ENCODE measurements around the gene MXRA5.
"Not testable (repeated sequence)": the region's sequence is repeated elsewhere in the genome, so short reads cannot be mapped to it uniquely, and the experiment has no call there.

MXRA5 gene, protein sequence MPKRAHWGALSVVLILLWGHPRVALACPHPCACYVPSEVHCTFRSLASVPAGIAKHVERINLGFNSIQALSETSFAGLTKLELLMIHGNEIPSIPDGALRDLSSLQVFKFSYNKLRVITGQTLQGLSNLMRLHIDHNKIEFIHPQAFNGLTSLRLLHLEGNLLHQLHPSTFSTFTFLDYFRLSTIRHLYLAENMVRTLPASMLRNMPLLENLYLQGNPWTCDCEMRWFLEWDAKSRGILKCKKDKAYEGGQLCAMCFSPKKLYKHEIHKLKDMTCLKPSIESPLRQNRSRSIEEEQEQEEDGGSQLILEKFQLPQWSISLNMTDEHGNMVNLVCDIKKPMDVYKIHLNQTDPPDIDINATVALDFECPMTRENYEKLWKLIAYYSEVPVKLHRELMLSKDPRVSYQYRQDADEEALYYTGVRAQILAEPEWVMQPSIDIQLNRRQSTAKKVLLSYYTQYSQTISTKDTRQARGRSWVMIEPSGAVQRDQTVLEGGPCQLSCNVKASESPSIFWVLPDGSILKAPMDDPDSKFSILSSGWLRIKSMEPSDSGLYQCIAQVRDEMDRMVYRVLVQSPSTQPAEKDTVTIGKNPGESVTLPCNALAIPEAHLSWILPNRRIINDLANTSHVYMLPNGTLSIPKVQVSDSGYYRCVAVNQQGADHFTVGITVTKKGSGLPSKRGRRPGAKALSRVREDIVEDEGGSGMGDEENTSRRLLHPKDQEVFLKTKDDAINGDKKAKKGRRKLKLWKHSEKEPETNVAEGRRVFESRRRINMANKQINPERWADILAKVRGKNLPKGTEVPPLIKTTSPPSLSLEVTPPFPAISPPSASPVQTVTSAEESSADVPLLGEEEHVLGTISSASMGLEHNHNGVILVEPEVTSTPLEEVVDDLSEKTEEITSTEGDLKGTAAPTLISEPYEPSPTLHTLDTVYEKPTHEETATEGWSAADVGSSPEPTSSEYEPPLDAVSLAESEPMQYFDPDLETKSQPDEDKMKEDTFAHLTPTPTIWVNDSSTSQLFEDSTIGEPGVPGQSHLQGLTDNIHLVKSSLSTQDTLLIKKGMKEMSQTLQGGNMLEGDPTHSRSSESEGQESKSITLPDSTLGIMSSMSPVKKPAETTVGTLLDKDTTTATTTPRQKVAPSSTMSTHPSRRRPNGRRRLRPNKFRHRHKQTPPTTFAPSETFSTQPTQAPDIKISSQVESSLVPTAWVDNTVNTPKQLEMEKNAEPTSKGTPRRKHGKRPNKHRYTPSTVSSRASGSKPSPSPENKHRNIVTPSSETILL (N-terminal part only)

DNA sequence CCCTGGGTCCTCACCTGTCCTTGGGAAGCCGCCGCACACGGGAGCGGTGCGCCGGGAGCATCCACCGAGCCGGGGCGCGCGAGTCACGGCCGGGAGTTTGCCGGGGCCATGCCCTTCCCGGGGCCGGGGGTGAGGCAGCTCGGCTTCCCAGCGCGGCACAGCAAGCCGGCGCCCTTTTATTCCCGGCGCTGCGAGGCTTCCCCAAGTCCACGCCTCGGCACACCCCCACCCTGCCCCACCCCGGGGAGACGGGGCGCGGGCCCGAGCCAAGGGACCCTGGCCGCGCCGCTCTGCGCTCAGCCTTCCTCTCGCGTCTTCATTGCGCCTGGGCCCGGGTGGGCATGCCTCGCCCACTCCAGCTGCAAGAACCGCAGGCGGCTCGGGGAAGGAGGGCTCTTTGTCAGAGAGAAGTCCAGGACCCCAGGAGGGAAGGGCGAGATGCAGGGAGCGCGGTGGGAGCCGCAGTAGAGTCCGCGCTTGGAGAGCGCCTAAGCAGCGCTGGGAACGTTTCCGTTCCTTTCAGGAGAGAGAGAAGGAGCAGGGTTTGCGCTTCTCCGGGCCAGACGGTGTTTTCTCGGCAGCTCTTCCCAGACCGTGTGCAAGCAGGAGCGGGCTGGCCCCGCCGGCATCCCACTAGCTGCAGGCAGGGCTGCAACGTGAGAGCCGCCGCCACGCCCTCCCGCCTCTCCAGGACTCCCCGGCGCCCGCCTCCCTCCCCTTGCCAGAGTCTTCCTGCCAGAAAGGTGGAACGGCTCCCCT is at the start of gene MXRA5:
Gene MXRA5 (minus strand): TSS at position 152 of the 759 bp plus-strand sequence. CDS start 2,819 bp downstream, outside the sequence.
- no peak for DNase-seq (ENCODE audit: low spot score)

DNA sequence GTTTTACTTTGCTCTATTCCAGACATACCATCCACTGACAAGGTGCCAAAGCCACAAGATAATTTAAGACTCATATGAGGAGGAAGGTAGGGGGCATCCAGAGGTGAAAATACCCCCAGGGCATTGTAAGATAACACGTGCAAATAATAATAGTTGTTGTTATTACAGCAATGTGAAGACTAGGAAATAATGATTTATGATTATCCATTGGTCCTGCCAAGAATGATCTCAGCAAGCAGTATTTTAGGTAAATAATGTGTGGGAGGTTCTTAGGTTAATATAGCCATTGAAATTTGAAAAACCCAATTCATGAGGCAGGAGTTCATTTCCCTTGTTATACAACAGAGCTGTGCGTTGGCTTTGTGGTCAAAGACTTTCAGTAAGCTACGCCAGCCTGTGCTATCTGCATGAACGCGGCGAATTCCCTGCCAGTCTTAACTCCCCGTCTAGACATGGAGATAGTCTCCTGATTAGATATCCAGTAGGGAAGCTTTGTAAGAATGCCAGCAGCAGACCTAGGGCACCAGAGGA is 47.2 kb upstream of the MXRA5 start:
- no peak for DNase-seq (ENCODE audit: low spot score)

DNA sequence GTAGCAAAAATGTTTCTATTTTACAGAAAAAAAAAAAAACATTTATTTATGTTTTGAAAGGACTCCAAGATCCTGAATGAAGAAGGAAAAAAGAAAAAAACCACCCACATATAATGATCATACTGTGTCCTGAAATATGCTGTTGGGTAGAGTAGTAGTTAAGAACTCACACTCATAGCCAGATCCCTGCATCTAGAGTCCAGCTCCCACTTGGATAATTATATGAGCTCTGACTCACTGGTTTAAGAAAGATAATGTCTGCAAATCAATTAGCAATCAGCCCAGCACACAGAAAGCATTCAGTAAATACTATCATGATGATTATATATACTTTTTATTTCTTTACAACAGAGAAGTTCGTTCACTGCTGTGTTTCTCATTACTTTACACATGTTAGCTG is 46.7 kb upstream of the MXRA5 start:
- DNase-seq (ENCODE audit: low spot score), result no peak

DNA sequence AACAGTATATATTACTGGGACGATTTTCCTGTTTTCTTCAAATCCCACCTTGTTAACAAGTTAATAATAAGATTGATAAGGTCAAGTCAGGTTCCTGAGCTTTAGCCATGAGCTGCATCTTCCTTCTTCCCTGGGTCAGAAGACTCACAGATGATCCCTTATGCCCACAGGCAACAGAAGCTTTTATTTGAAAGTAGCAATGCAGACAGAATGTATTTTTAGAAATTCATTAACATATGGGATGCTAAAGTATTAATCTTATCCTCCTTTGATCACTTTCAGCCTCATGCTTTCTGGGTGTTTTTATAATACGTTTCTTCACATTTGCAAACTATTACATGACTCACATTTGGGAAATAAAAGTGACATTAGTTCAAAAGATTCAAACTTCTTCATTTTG is 42.0 kb upstream of the MXRA5 start:
- no peak for DNase-seq (ENCODE audit: low spot score)

DNA sequence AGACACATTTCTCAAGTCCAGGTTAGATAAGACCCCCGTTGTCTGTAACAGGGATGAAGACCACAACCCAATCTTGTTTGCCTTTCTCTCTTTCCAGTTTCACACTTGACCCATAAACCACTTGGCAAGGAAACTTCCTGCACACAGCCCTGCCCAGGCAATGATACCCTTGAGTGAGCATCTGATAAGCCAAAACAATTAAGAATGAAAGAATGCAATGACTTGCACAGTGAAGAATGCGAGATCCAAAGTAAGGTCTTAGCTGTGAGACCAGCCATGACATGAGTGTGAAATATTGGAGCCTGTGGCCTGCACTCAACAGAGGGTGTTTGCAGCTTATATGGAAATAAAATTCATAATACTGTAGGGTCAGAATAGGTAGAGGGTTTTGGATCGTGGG is 37.9 kb upstream of the MXRA5 start:
- DNase-seq (ENCODE audit: low spot score), result no peak

DNA sequence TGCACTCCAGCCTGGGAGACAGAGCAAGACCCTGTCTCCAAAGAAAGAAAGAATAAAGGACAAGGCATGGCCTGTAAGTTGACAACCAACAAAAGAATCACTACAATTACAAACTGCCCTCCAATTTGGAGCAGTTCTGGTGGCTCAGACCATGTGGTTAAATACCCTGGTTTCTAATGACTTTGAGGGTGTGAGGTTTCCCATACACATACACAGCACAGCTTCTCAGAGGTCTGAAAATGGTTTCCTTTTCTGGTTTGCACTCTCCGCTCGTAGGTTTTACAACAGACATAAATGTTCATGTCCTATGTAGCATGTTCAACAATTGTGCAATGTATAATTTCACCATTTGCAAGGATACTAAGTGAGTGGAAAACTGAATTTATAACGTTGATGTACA is 34.2 kb upstream of the MXRA5 start:
- DNase-seq (ENCODE audit: low spot score), result no peak

DNA sequence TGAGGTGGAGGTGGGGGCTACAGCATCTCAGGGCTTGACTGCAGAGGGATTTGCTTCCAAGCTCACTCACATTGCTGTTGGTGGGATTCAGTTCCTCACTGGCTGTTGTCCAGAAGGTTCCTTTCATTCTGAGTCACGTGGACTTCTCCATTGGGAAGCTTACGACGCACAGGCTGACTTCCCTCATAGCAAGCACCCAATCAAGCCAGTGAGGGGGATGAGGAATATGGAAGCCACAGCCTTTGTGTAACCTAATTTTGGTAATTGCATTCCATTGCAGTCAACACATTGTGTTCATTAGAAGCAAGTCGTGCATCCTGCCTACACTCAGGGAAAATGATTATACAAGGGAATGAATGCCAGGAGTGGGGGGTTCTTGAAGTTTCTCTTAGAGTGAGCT is 32.7 kb upstream of the MXRA5 start:
- no peak for DNase-seq (ENCODE audit: low spot score)

DNA sequence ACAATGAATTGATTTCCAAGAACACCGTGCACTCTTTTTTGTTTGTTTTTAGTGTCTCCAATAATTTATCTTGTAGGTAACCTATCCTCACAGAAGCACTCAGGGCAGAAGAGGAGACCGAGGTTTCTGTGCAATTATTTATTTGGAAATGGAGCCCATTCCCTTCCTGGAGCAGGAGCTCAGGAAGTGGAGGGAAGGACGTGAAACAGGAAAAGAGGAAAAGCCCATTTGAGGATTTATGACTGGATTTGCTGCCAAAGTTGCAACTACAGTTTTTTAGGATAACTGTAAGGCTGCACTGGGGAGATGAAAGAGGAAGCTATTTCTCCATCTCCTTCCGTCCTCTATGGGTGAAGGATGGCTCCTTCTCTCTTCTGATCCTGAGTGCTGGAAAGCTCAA is 31.7 kb upstream of the MXRA5 start:
- no peak for DNase-seq (ENCODE audit: low spot score)

DNA sequence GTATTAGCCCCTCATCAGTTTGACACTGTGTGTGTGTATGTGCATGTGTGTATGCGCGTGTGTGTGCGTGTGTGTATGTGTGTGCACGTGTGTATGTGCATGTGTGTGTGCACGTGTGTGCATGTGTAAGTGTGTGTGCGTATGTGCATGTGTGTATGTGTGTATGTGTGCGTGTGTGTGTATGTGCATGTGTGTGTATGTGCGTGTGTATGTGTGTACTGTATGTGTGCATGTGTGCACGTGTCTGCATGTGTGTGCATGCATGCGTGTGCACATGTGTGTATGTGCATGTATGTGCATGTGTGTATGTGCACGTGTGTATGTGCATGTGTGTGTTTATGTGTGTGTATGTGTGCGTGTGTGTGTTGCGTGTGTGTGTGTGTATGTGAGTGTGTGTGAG is 31.1 kb upstream of the MXRA5 start:
- DNase-seq (ENCODE audit: low spot score), result no peak

DNA sequence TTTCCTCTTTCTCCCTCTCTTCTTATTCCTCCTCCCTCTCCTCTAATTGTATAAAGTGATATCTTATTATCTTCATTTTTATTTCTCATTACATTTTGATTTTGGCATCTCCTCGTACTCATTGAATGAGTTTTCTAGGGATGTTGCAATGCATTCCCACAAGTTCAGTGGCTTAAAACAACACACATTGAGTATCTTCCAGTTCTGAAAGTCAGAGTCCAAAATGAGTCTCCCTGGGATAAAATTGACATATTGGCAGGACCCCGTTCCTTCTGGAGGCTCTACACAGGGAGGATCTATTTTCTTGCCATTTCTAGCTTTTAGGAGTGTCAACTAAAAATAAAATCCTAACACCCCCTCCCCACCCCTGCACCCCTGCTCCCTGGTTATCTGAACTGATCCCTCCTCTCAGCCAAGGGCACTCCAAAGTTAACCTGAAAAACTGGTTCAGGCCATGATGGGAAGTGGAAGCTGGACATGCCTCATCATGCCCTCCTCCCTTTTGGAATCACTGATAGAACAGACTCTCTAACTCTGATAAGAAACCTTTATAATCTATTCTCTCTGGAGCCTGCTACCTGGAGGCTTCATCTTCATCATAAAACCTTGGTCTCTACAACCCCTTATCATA is 29.5 kb upstream of the MXRA5 start:
- not testable (repeated sequence) for DNase-seq (ENCODE audit: low spot score)

DNA sequence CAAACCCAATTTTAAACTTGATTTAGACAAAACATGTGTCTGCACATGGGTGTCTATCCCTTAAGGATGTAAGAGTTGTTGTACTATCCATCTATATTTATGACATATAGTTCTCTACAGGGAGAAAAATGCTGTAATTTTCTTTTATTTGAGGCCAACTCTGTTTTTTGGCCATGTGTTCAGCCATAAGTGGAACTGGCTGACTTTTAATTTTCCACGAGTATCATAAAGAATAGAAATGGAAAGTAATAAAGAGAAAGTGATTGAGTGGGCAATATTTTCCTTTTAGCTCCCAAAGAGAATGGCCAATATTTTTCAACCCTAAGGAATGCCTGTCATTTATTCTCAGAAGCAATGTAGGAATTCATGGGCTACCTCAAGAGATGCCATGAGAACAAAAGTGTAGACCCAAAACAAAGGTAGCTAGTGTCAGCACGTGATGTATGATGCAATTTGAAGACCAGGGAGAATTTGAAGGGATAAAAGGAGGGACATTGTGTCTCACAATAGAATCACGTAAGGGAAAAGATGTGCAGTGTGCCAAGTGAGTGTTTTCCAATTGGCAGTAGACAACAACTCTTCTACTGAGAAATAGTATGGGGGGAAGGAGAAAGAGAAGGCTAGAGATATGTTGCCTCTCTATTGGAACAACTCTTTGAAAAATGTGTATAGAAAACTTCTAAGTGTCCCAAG is 27.8 kb upstream of the MXRA5 start:
- DNase-seq (ENCODE audit: low spot score), result no peak

DNA sequence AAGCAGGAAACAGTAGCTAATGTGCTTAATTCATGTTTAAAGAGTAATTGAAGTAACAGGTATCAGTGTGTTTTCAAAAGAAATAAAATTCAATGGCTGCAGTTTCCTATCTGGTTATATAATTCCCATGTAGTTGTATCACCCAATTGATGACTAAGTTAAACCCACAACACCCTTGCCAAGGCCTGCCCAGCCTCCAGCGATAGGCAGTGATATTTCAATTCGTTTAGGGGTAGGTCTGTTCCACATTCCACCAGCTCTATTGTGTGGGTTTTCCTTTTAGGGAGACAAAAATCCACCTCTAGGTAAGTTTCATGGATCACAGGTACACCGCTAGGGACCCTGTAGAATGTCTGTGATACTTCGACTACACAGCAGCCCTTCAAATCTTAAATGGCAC is 24.7 kb upstream of the MXRA5 start:
- no peak for DNase-seq (ENCODE audit: low spot score)

DNA sequence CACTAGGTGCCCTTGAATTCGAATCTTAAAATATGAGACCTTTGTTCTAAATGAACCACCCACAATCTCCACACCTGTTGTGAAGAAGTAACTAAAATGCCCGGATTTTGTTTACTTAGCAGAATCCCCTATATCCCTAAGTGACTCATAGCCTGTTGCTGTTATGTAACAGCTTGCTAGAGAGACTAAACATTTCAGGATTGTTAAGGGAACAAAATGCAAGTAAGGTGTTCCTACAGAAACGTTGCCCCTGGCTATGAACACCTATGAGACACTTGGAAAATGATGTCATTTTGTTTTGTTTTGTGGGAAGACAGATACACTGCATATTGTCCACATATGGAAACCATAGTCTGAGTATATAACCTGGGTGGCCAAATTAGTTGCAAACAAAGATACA is 24.2 kb upstream of the MXRA5 start:
- DNase-seq (ENCODE audit: low spot score), result no peak

DNA sequence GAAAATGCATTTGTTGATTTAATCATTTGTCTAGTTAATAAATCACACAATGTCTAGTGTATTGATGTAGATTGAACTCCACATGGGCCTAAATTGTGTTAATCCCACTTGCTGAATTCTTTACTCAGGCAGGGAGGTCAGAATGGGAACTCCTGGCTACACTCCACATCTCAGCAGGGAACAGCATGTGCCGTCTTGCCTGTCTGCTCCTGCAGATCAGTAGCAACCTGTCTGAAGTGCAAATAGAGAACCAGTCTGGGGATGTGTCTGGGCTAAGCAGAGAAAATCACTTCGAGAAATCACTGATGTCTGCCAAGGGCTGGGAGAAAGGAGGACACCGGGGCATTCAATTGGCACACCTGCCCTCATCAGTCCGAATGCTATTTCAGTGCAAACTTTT is 16.5 kb upstream of the MXRA5 start:
- no peak for DNase-seq (ENCODE audit: low spot score)

DNA sequence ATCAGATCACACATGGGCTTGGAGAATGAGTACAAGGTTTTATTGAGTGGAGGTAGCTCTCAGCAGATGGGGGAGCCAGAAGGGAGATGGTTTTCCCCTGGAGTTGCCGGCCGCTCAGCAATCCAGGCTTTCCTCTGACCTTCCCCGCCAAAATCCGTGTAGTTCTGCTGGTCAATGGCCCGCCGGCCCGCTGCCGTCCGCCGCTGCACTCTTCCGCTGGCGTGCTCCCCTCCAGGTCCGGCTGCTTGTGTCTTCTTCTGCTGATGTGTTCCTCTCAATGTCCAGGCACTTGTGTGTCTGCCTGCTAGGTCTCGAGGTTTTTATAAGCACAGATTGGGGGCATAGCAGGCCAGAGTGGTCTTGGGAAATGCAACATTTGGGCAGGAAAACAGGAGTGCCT is 14.4 kb upstream of the MXRA5 start:
- DNase-seq (ENCODE audit: low spot score), result no peak

DNA sequence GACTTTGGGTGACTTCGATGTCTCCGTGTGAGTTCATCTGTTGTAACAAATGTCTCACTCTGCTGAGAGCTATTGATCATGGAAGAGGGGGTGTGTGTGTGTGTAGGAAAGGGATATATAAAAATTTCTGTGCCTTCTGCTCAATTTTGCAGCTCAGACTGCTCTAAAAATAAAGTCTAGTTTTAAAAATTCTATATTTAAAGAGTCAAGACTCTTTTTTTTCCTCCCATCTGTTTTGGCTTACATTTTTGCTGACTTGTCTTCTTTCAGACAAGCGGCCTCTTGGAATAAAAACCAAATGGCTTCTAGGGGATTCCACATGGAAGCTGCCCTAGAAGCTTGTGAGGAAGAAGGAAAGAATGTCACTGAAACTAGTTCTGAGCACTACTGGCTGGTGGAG is 6.3 kb upstream of the MXRA5 start:
- not testable (repeated sequence) for DNase-seq (ENCODE audit: low spot score)

DNA sequence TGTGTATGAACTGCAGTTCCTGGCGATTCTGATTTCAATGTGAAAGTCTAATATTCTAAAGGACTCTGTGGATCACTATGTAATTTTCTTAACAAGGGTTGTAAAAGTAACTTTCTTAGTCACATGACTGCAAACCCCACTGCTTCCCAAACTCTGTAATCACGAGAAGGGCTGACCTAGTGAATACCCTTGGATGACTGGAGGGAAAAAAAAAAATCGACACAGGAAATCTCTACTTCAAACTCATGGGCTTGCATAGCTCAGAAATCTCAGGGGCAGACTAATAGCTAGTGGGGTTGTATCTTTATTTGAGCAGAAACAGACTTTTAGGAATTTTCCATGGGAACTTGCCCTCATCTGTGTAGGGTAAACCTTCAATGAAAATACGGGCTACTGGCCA is 4.8 kb upstream of the MXRA5 start:
- DNase-seq (ENCODE audit: low spot score), result no peak

DNA sequence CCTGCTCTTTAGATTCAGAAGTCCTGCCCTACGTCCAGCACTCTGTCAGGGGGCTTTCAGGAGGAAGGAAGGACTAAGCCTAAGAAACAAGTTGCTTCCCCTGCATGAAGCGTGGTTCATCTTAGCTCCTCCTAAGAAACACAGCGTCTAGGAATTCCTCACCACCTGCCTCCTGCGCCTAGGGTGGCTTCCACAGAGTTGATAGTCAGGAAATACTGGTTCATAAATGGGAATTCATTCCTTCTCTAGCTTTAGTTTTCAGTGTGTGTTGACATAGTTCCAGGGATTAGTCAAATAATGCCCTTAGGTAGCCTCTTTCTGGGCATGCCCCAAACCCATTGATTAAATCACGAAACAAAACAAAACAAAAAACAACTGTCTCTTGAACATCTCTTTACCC is 1.7 kb upstream of the MXRA5 start:
- no peak for DNase-seq (ENCODE audit: low spot score)

DNA sequence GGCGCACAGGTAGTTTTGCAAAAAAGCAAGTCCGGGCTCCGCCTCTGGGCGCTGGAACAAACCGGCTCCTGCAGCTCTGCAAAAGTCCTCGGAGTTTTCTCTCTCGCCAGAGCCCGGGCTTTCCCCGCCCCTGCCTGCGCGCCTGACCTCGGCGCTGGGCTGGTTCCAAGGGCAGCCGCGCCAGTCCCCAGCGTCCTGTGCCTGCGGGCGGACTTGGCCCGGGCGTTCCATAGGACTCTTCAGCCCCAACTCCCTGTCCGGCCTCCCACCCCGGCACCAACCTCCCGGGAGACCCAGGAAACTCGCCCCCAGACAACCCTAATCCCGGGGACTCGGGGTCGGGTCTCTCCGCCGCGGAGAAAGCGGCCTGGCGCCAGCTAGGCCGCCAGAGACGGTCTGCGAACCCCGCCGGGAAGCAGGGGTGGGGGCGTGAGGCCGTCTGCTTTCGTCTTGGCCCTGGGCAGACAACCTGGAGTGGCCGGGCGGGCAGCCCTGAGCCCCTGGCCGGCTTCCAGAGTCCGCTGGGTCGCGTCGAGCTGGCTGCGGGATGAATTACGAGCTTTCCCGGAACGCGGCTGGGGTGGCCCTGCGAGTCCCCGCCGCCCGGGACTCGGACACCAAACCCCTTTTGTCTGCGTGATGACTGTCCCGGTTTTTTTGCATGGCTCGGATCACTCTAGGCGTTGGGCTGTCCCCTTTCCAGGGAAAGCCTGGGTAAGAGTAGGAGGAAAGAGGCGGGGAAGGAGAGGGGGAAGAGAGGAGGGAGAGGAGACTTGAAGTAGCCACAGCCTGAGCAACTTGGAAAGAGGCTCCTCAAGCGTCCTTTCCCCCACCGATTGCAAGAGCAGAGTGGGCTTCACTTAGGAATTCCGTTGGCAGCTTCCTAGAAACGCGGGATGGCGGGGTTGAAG is 916 bp downstream of the MXRA5 start:
- no peak for DNase-seq (ENCODE audit: low spot score)
